ENCODE data around the gene SORCS2.

The SORCS2 gene

GRCh38 chr4:7689773-7690693 is 497.7 kb downstream of the SORCS2 start:
- no peak overlapping the region for H3K4me3 ChIP-seq (ENCODE audit: low read length)
- no peak for DNase-seq (ENCODE audit: low read depth, low spot score)

- H3K4me3 ChIP-seq (ENCODE audit: low read length), result no peak overlapping the region
- no peak for DNase-seq (ENCODE audit: low read depth, low spot score)
Observed at GRCh38 chr4:7691061-7691460, 498.7 kb downstream of the SORCS2 start.

GRCh38 chr4:7691982-7692381 is 499.6 kb downstream of the SORCS2 start:
- H3K4me3 ChIP-seq (ENCODE audit: low read length), result no peak overlapping the region
- DNase-seq (ENCODE audit: low read depth, low spot score), result no peak

- no peak overlapping the region for H3K4me3 ChIP-seq (ENCODE audit: low read length)
- DNase-seq (ENCODE audit: low read depth, low spot score), result no peak
Observed at GRCh38 chr4:7692451-7693236, 500.3 kb downstream of the SORCS2 start.

GRCh38 chr4:7693237-7693608 is 500.9 kb downstream of the SORCS2 start:
- no peak overlapping the region for H3K4me3 ChIP-seq (ENCODE audit: low read length)
- no peak for DNase-seq (ENCODE audit: low read depth, low spot score)

GRCh38 chr4:7693711-7694110 is 501.4 kb downstream of the SORCS2 start:
- DNase-seq (ENCODE audit: low read depth, low spot score), result no peak
- no peak overlapping the region for H3K4me3 ChIP-seq (ENCODE audit: low read length)

- DNase-seq (ENCODE audit: low read depth, low spot score), result no peak
- H3K4me3 ChIP-seq (ENCODE audit: low read length), result no peak overlapping the region
Observed at GRCh38 chr4:7694324-7694723, 502.0 kb downstream of the SORCS2 start.

GRCh38 chr4:7697343-7697742 is 505.0 kb downstream of the SORCS2 start:
- no peak for DNase-seq (ENCODE audit: low read depth, low spot score)
- H3K4me3 ChIP-seq (ENCODE audit: low read length), result no peak overlapping the region

- no peak for DNase-seq (ENCODE audit: low read depth, low spot score)
- H3K4me3 ChIP-seq (ENCODE audit: low read length), result no peak overlapping the region
Observed at GRCh38 chr4:7697821-7698220, 505.5 kb downstream of the SORCS2 start.

GRCh38 chr4:7698584-7698983 is 506.2 kb downstream of the SORCS2 start:
- H3K4me3 ChIP-seq (ENCODE audit: low read length), result no peak overlapping the region
- no peak for DNase-seq (ENCODE audit: low read depth, low spot score)

- no peak for DNase-seq (ENCODE audit: low read depth, low spot score)
- no peak overlapping the region for H3K4me3 ChIP-seq (ENCODE audit: low read length)
Observed at GRCh38 chr4:7699031-7699430, 506.7 kb downstream of the SORCS2 start.

- H3K4me3 ChIP-seq (ENCODE audit: low read length), result no peak overlapping the region
Observed at GRCh38 chr4:7699825-7700224, 507.5 kb downstream of the SORCS2 start.

GRCh38 chr4:7700665-7701064 is 508.3 kb downstream of the SORCS2 start:
- no peak for DNase-seq (ENCODE audit: low read depth, low spot score)
- no peak overlapping the region for H3K4me3 ChIP-seq (ENCODE audit: low read length)

More at GRCh38 chr4:7699825-7700224, 507.5 kb downstream of the SORCS2 start:
- DNase-seq (ENCODE audit: low read depth, low spot score), result no peak

- H3K4me3 ChIP-seq (ENCODE audit: low read length), result no peak overlapping the region
- DNase-seq (ENCODE audit: low read depth, low spot score), result no peak
Observed at GRCh38 chr4:7701866-7702649, 509.7 kb downstream of the SORCS2 start.

- no peak for DNase-seq (ENCODE audit: low read depth, low spot score)
- no peak overlapping the region for H3K4me3 ChIP-seq (ENCODE audit: low read length)
Observed at GRCh38 chr4:7703688-7704087, 511.4 kb downstream of the SORCS2 start.

- DNase-seq (ENCODE audit: low read depth, low spot score), result no peak
- H3K4me3 ChIP-seq (ENCODE audit: low read length), result no peak overlapping the region
Observed at GRCh38 chr4:7704091-7704490, 511.8 kb downstream of the SORCS2 start.

GRCh38 chr4:7704625-7705024 is 512.3 kb downstream of the SORCS2 start:
- no peak overlapping the region for H3K4me3 ChIP-seq (ENCODE audit: low read length)

GRCh38 chr4:7705062-7705461 is 512.7 kb downstream of the SORCS2 start:
- DNase-seq (ENCODE audit: low read depth, low spot score), result no peak
- H3K4me3 ChIP-seq (ENCODE audit: low read length), result no peak overlapping the region

More at GRCh38 chr4:7704625-7705024, 512.3 kb downstream of the SORCS2 start:
- no peak for DNase-seq (ENCODE audit: low read depth, low spot score)

GRCh38 chr4:7705593-7705992 is 513.3 kb downstream of the SORCS2 start:
- no peak overlapping the region for H3K4me3 ChIP-seq (ENCODE audit: low read length)
- no peak for DNase-seq (ENCODE audit: low read depth, low spot score)

All from Jurkat, Clone E6-1 (cell line).